ENCODE results near the gene HPS4.

The HPS4 gene

DNA sequence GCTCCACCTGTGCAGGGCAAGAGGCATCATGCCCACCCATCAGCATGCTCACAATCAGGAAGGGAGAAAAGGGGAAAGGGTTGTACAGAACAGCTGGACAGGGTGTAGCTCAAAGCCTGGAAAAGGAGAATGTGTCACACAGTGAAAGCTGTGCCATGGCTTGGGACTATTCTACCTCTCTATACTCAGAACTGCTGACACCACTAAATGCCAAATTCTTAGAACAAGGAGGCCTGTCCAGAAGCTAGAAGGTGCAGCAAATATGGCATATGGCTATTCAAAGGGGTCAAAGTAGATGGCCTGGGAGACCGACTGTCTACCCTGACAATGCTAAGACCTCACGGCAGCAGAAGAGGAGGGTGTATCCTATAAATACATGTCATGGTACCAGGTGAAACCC is 12.8 kb downstream of the HPS4 start:
- no peak for DNase-seq (ENCODE audit: low read depth in 1 of 2, low spot score in 1 of 2)

DNA sequence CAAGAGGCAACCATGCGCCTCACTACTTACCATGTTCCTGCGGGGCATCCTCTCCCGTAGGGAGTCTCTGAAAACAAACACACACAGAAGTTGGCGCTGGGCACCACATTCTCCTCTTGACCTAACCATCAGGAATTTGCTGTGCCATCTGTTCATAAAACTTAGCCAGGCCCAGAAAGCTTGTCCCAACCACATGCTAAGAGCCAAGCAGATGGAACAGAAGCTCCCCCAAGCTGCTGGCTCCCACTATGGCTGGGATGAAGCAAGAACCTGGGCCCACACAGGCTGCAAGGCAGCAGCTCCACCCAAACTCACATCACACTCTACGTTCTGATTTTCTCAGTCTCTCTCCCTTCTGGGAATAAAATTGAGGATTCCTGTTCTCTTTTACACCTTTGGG is 17.4 kb downstream of the HPS4 start:
- no peak for DNase-seq (ENCODE audit: low read depth in 1 of 2, low spot score in 1 of 2)

- DNase-seq (ENCODE audit: low read depth in 1 of 2, low spot score in 1 of 2) = no peak
Measured at GRCh38 chr22:26464312-26464711, 19.3 kb downstream of the HPS4 start.

DNA sequence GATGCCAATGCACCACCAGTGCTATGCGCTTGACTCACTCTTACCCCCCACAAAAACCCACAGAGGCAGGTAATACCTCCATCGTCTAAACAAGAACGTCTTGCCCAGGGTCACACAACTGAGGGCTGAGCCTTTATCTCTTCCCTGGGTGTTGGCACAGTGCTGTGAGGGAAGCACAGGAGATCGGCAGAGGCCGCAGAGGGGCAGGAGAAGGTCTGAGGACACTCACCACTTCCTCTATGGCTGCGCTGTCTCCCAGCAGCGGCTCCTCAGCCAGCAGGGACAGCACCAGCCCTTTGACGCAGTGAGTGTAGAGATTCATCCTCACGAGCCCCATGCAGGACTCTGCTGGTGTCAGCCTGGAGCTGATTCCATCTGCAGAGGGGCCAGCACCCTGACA is 19.9 kb downstream of the HPS4 start:
- DNase-seq (ENCODE audit: low read depth in 1 of 2, low spot score in 1 of 2) = no peak

DNA sequence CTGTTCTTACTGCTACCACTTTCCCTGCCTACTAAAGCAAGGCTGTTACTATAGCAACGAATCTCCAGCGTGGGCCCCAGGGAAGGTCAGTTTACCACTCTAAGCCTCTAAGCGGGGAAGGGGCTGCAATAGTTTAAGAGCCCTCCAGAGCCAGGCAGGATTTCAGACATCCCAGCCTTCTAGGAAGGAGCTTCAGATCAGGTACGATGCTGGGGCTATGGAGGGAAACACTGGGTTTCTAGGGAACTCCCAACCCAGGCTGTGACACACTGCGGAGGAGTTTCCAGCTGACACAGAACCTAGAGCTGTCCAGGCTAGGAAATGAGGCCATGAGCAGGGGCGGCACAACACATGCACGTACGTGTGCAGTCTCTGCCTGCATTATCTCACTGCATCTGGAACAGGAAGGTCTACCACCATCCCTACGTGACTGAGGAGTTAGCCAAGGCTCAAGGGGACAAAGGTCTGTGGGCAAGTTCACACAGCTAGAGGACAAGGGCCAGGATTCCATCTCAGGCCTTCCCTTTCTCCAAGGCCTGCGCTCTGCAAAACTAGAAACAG is 20.4 kb downstream of the HPS4 start:
- no peak for DNase-seq (ENCODE audit: low read depth in 1 of 2, low spot score in 1 of 2)

- DNase-seq (ENCODE audit: low read depth in 1 of 2, low spot score in 1 of 2) = no peak
Measured at GRCh38 chr22:26462641-26463040, 20.9 kb downstream of the HPS4 start.

DNA sequence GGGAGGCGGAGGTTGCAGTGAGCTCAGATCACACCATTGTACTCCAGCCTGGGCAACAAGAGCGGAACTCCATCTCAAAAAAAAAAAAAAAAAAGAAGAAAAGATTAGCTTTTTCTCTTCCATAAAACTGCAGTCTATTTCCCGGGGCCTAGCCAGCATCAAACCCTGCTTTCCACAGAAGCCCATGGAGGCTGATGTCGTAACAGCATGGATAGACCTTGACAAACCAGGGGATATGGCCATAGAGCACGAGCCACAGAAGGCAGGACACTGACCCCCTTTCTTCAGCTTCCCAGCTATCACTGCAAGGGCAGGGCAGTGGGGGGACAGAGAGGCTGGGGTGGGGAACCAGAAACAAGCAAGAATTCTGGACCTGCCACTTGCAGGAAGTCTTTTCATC is 21.5 kb downstream of the HPS4 start:
- no peak for DNase-seq (ENCODE audit: low read depth in 1 of 2, low spot score in 1 of 2)

- peak; percentile 11 to 14 for DNase-seq (ENCODE audit: low read depth in 1 of 2, low spot score in 1 of 2)
Measured at GRCh38 chr22:26461188-26461810, 22.3 kb downstream of the HPS4 start.

GRCh38 chr22:26460202-26460601 is 23.4 kb downstream of the HPS4 start:
- no peak for DNase-seq (ENCODE audit: low read depth in 1 of 2, low spot score in 1 of 2)

- no peak for DNase-seq (ENCODE audit: low read depth in 1 of 2, low spot score in 1 of 2)
Measured at GRCh38 chr22:26457661-26458272, 25.8 kb downstream of the HPS4 start.

DNA sequence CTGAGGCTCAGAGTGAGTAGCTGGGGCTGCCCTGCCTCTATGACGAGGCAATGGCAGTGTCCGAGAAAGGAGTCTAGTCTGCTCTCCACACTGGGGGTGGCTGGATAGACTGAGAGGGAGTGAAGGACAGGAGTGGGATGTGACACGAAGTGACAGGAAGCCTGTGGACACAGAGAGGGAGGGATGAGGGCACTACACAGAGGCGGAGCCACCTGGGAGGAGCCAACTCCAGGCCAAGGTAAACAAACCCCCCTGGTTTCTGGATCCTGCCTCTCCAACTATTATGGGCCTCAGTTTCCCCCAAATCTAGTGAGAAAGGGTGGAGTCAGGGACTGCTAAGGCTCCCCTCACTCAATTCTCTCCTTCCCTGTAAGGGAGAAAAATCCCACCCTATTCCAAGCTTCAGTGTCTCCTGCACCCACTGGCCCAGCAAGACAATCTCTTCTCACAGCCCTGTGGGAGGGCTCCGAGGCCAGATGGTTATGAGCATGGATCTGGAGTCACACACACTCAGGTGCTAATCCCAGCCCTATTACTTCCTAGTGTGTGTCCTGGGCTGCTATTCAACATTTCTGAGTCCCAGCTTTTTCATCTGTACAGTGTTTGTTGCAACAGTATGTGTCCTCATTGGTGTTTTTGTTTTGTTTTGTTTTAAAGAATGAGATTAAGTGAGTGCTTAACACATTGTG is 29.6 kb downstream of the HPS4 start:
- DNase-seq (ENCODE audit: low read depth in 1 of 2, low spot score in 1 of 2) = no peak

GRCh38 chr22:26453216-26453615 is 30.4 kb downstream of the HPS4 start:
- DNase-seq (ENCODE audit: low read depth in 1 of 2, low spot score in 1 of 2) = no peak

GRCh38 chr22:26452236-26453016 is 31.2 kb downstream of the HPS4 start:
- no peak for DNase-seq (ENCODE audit: low read depth in 1 of 2, low spot score in 1 of 2)

- DNase-seq (ENCODE audit: low read depth in 1 of 2, low spot score in 1 of 2) = no peak
Measured at GRCh38 chr22:26450453-26451185, 33.0 kb downstream of the HPS4 start.

DNA sequence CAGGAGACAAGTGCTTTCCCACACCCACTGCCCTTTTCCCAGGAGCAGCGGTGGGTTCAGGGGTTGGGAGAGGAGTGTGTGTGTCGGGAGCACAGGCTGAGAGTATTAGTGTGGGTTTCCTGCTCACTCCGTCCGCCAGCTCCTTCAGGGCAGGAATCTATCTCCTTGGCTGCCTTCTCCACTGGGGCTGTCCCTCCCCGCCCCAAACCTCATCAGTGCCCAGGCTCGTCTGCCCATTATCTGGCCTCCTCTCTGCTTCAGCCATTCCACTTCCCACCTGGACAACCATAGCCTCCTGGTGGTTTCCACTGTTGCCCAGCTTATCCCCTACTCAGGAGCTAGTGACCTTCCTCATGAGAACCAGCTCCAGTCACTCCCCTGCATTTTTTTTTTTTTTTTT is 34.6 kb downstream of the HPS4 start:
- no peak for DNase-seq (ENCODE audit: low read depth in 1 of 2, low spot score in 1 of 2)

GRCh38 chr22:26448334-26448733 is 35.2 kb downstream of the HPS4 start:
- DNase-seq (ENCODE audit: low read depth in 1 of 2, low spot score in 1 of 2) = no peak

GRCh38 chr22:26447584-26448329 is 35.8 kb downstream of the HPS4 start:
- DNase-seq (ENCODE audit: low read depth in 1 of 2, low spot score in 1 of 2) = no peak

- no peak for DNase-seq (ENCODE audit: low read depth in 1 of 2, low spot score in 1 of 2)
Measured at GRCh38 chr22:26446808-26447515, 36.6 kb downstream of the HPS4 start.

GRCh38 chr22:26445577-26446275 is 37.9 kb downstream of the HPS4 start:
- DNase-seq (ENCODE audit: low read depth in 1 of 2, low spot score in 1 of 2) = no peak
